ENCODE results near the gene C1orf198.

The C1orf198 gene

GRCh38 chr1:230807029-230807428 lies 61.3 kb downstream of the C1orf198 start:
- DNase-seq: no peak

GRCh38 chr1:230806552-230806951 lies 61.8 kb downstream of the C1orf198 start:
- DNase-seq: no peak

- no peak for DNase-seq
Observed at GRCh38 chr1:230804396-230804795, 63.9 kb downstream of the C1orf198 start.

GRCh38 chr1:230800891-230801840 lies 67.2 kb downstream of the C1orf198 start:
- DNase-seq: no peak

GRCh38 chr1:230798491-230798890 lies 69.8 kb downstream of the C1orf198 start:
- DNase-seq: no peak

- no peak for DNase-seq
Observed at GRCh38 chr1:230797942-230798365, 70.4 kb downstream of the C1orf198 start.

- no peak for DNase-seq
Observed at GRCh38 chr1:230797376-230797920, 70.9 kb downstream of the C1orf198 start.

- no peak for DNase-seq
Observed at GRCh38 chr1:230796626-230797025, 71.7 kb downstream of the C1orf198 start.

GRCh38 chr1:230794871-230795605 lies 73.3 kb downstream of the C1orf198 start:
- DNase-seq: no peak

GRCh38 chr1:230794431-230794830 lies 73.9 kb downstream of the C1orf198 start:
- no peak for DNase-seq

- DNase-seq: no peak
Observed at GRCh38 chr1:230793463-230793745, 74.9 kb downstream of the C1orf198 start.

- DNase-seq: no peak
Observed at GRCh38 chr1:230792691-230793462, 75.4 kb downstream of the C1orf198 start.

- no peak for DNase-seq
Observed at GRCh38 chr1:230791986-230792564, 76.2 kb downstream of the C1orf198 start.

GRCh38 chr1:230790026-230790425 lies 78.3 kb downstream of the C1orf198 start:
- no peak for DNase-seq

GRCh38 chr1:230788561-230789275 lies 79.6 kb downstream of the C1orf198 start:
- no peak for DNase-seq

- no peak for DNase-seq
Observed at GRCh38 chr1:230787471-230787870, 80.8 kb downstream of the C1orf198 start.
